Muscle of arm (tissue), 12 donors: ENCODE results near the gene MYH14. TPM values are rescaled to one million over a fixed set of nuclear protein-coding genes. Genes with fewer than 3 reads are reported as not detected.

ENCODE experiments used
- DNase-seq: peaks from one replicate; pipeline ENCODE4 v3.0.0-alpha.2; 2013
- polyA plus RNA-seq, 12 donors: library from polyadenylated mRNA; unstranded; fragments of 120-200 nt; gene quantifications; one replicate each; pipeline ENCODE4 v1.2.1, GENCODE V29; 2013; ENCODE audit not compliant: insufficient read length in 12 of 12

MYH14 gene
- polyA plus RNA-seq, 12 donors, result 21.8 to 61.6 (median 34.1) TPM; not detected in 1

- DNase-seq, result no peak
Measured at GRCh38 chr19:50252887-50253268, 49.5 kb downstream of the MYH14 start.

DNA sequence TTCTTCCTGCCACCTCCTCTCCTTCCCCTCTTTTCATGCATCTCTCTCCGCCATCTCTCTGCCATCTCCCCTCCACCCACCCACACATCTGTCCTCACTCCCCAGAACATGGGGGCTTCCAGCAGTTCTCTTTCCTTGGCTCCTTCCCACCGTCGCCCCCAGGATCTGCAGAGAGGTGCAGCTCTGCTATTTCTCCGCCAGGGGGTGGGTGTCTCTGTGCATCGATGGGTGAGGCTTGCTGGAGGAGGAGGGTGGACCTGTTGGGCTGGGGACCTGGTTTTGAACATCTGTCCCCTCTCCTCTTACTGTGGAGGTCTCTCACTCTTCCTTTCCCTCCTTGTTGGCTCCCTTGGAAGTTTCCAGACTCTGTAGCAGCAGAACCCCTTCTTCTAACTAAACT is 51.7 kb downstream of the MYH14 start:
- DNase-seq, result no peak

DNA sequence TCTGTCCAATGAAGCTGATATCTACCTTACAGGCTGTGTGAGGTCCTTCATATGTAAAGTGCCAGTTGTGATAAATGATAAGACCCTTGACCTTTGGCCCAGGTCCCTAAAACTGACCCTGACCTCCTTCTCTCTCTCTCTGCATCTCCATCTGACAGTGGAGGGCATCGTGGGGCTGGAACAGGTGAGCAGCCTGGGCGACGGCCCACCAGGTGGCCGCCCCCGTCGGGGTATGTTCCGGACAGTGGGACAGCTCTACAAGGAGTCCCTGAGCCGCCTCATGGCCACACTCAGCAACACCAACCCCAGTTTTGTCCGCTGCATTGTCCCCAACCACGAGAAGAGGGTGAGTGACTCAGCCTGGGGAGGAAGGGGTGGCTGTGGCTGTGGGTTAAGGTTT is 53.7 kb downstream of the MYH14 start:
- DNase-seq, result no peak

DNA sequence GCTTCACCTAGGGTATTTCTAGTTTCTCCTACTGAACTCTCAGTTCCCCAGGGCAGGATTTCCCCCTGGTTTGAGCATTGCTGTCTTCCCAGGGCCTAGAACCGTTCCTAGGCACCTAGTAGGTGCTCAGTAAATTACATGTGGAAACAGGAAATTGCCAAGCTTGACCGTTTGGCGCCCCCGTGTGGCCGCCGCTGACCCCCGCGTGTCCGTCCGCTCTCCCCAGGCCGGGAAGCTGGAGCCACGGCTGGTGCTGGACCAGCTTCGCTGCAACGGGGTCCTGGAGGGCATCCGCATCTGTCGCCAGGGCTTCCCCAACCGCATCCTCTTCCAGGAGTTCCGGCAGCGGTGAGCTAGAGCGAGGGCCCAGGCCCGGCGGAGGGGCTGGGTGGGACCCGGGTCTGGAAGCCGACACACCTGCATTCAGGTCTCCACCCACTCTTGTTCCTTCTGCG is 55.5 kb downstream of the MYH14 start:
- DNase-seq, result no peak

- DNase-seq, result no peak
Measured at GRCh38 chr19:50261446-50261970, 58.1 kb downstream of the MYH14 start.

DNA sequence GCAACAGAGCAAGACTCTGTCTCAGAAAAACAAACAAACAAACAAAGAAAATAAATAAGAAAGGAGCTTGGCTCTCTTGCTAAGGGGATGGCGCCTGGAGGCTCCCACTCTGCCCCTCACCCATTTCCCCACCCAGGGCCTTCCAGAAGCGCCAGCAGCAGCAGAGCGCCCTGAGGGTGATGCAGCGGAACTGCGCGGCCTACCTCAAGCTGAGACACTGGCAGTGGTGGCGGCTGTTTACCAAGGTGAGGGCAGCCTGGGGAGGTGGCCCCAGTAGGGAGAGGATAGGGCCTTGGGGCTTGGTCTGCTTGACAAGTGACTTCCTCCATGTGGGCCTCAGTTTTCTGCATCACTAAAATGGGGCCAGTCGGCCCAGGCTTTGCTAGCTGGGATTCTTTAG is 59.8 kb downstream of the MYH14 start:
- DNase-seq, result no peak

DNA sequence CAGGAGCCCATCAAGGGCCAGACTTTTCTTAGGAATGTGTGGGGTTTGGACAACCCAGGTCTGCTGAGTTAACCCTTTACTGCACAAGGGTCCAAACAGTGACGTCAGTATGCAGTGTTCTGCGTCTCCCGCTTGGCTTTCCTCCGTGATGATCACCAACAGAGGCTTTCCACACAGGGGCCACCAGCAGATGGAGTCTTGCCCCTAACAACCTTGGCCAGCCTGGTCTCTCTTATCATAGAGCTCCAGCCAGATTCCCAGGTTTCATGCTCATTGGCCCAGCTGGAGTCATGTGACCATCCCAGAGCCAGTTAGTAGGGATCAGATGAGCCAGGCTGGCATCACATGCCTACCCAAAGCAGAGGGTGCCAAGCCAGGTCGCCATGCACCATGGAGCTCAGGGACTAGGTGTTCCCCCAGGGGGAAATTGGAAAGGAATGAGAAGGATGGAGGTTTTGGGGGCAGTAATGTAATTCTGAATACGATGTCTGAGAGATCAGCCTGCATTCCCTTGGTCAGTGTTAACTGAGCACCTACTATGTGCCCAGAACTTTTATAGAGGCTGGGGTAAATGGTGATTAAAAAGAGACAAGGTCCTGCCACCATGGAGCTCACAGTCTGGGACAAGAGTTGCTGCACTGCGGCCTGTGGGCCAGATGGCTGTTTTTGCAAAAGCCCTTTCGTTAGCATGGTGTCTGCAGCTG is 61.2 kb downstream of the MYH14 start:
- DNase-seq, result no peak

GRCh38 chr19:50266041-50266440 is 62.6 kb downstream of the MYH14 start:
- DNase-seq, result no peak

- DNase-seq, result no peak
Measured at GRCh38 chr19:50266896-50267295, 63.5 kb downstream of the MYH14 start.

- no peak for DNase-seq
Measured at GRCh38 chr19:50268041-50268440, 64.6 kb downstream of the MYH14 start.

DNA sequence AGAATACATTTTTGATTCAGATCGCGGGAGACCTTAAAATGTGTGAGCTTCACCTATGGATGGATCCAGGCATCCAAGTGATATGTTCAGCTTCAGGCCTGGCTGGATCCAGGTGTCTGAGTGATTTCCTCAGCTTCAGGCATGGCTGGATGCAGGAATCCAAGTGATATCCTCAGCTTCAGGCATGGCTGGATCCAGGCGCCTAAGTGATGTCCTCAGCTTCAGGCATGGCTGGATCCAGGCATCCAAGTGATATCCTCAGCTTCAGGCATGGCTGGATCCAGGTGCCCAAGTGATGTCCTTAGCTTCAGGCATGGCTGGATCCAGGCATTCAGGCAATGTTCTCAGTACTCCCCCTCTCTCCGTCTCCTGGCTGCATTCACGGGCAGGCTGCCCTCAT is 65.1 kb downstream of the MYH14 start:
- no peak for DNase-seq

DNA sequence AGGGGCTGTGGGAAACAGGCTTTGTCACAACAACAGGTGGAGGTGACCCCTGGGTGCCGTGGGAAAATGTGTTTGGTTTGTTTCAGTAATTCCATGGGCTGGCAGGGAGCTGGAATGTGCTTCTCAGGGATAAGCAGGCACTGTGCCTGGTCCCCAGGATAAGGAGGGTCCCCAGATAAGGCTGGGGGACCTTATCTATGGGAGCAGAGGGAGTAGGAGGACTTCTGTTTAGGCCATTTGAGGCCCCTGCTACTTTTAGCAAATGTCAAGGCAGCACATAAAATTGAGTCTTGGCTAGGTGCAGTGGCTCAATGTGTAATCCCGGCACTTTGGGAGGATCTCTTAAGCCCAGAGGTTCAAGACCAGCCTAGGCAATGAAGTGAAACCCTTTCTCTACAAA is 66.2 kb downstream of the MYH14 start:
- DNase-seq, result no peak

DNA sequence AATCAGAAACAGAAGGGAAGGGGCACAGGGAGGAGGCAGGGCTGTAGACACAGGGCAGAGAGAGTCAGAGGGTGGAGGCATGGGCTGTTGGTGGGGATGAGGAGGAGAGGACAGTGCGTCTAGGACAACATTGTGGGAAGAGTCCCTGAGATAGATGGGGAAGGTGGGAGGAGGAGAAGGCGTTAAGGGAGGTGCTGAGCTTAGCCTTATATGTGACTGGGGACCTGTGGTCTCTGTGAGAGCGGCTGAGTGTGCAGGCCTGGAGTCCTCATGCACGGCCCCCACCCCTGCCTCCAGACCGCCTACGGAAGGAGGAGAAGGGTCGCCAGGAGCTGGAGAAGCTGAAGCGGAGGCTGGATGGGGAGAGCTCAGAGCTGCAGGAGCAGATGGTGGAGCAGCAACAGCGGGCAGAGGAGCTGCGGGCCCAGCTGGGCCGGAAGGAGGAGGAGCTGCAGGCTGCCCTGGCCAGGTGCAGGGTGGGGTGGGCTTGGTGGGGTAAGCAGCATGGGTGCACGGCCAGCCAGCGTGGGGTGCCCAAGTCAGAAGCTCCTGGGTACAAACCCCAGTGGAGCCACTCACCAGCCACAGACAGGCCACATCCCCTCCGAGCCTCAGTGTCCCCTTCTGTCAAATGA is 69.0 kb downstream of the MYH14 start:
- DNase-seq, result no peak

- no peak for DNase-seq
Measured at GRCh38 chr19:50273821-50274220, 70.4 kb downstream of the MYH14 start.

- no peak for DNase-seq
Measured at GRCh38 chr19:50275577-50276368, 72.4 kb downstream of the MYH14 start.

DNA sequence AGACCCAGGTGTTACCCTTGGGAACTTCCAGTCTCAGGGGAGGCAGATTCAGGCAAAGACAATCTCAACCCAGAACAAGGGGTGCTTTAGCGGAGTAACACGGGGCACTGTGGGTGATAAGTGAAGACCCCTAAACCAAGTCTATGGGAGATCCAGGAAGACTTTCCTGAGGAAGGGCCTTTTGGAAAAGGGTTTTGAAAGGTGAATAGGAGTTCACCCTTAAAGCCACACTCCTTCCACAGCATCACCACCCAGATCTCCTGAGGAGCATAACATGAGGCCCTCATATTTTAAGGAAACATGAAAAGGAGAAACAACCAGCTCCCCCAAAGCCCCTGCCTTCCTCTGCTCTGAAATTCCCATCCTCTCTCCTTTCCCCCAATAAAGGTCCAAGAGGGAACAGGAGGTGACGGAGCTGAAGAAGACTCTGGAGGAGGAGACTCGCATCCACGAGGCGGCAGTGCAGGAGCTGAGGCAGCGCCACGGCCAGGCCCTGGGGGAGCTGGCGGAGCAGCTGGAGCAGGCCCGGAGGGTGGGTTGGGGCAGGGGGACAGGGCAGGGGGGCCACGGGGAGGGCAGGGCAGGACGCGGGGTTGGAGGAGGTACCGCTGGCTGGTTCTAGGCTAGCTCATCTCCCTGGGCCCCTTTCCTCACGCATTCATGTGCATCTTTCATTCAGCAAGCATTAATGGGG is 73.1 kb downstream of the MYH14 start:
- DNase-seq, result no peak

DNA sequence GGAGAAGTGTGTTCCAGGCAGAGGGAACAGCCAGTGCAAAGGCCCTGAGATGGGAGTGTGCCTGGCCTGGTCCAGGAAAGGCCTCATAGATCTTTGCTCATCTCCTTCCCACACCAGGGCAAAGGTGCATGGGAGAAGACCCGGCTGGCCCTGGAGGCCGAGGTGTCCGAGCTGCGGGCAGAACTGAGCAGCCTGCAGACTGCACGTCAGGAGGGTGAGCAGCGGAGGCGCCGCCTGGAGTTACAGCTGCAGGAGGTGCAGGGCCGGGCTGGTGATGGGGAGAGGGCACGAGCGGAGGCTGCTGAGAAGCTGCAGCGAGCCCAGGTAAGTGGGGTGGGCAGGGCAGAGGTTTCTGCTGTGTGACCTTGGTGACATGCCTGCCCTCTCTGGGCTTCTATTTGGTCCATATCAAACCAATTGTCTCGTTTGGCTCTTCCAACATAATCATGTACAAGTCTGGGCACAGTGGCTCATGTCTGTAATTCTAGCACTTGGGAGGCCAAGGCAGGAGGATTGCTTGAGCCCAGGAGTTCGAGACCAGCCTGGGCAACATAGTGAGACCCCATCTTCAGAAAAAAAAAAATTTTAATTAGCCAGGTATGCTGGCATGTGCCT is 74.7 kb downstream of the MYH14 start:
- DNase-seq, result no peak

GRCh38 chr19:50280074-50280473 is 76.7 kb downstream of the MYH14 start:
- no peak for DNase-seq

- no peak for DNase-seq
Measured at GRCh38 chr19:50280983-50281382, 77.6 kb downstream of the MYH14 start.

DNA sequence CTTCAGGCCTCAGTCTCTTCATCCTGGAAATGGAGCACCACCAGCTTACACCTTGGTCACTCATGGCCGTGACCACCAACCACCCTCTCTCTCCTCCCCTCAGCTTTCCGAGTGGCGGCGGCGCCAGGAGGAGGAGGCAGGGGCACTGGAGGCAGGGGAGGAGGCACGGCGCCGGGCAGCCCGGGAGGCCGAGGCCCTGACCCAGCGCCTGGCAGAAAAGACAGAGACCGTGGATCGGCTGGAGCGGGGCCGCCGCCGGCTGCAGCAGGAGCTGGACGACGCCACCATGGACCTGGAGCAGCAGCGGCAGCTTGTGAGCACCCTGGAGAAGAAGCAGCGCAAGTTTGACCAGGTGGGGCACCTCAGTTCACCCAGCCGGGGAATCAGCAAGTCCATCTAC is 78.1 kb downstream of the MYH14 start:
- DNase-seq, result no peak

DNA sequence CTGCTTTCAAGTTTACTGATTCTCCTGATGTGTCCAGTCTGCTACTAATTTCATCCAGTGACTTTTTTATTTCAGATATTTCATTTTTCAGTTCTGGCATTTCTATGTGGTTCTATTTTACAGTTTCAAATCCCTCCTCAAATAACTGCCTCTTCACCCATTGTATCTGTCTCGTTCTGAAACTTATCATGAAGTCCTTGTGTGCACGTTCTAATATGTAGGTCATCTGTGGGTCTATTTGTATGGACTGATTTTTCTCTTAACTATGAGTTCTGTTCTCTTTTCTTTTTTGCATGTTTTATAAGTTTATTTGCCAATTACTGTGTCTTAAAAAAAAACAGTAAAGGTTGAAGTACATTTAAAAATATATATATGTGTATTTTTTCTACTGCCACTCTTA is 82.4 kb downstream of the MYH14 start:
- DNase-seq, result no peak

- no peak for DNase-seq
Measured at GRCh38 chr19:50286443-50286842, 83.0 kb downstream of the MYH14 start.
